CD4-positive, alpha-beta T cell treated with Interleukin-15 for 4 hours (primary cell): ENCODE measurements around the gene TST.
A peak's percentile ranks its signal among the peaks of the same experiment; 100 is the strongest.
"Not testable (repeated sequence)": the region's sequence is repeated elsewhere in the genome, so short reads cannot be mapped to it uniquely, and the experiment has no call there.

ENCODE experiments used
- DNase-seq: peaks from one replicate; pipeline ENCODE4 v3.0.0-alpha.2; 2020; ENCODE audit warnings: low spot score

Gene TST

DNA sequence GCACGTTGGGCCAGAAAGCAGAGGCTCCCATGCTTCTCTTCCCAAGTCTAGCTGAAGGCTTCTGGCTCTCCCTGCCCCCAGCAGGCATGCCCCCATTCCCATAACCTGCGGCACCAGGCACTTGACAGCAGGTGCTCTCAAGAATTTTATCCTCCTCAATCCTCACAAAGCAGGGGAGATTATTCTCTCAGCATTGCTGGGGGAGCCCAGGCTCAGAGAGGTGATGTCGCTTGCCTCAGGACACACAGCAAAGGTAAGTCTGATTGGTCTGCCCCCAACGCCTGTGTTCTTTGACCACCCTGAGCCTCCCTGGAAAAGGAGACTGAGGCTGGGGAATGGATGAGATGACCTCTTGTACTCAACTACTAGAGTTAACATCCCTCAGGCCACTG, 4.8 kb downstream of the TST start:
- DNase-seq = no peak

DNA sequence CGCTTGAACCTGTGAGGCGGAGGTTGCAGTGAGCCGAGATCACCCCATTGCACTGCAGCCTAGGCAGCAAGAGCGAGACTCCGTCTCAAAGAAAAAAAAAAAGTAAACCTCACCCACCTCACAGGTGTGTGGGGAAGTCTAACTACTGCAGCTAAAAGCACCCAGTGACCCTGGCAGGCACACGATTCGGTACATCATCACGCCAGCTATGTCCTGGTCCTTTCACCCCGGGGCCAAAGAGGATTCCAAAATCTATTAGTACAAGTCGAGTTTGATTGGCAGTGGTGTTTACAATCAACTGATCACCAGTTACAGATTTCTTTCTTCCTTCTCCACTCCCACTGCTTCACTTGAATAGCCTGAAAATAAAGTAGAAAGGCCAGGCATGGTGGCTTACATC, 6.3 kb downstream of the TST start:
- DNase-seq = no peak

DNA sequence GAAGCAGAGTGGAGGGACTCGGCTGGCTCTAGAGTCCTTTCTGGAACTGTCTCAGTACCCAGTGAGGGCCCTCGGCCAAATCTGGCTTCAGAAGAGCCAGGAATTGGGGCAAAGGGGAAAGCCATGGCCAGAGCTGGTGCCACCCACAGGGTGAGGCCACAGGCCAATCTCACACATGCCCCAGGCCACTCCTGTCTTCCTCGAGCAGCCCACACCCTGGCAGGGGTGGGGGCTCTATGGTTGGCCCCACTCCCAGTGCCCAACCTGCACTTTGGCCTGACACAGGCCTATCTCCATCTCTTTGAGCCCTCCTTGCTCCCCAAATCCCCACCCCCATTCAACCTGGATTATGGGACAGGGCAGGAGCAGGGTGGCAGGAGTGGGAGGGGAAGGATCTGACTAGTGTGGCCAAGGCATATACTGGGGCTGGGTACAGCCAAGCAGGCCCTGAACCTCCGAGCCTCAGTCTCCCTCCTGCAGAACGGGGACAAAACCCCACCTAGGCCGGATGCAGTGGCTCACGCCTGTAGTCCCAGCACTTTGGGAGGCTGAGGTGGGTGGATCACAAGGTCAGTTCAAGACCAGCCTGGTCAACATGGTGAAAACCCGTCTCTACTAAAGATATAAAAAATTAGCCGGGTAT, 6.9 kb downstream of the TST start:
- DNase-seq = no peak

DNA sequence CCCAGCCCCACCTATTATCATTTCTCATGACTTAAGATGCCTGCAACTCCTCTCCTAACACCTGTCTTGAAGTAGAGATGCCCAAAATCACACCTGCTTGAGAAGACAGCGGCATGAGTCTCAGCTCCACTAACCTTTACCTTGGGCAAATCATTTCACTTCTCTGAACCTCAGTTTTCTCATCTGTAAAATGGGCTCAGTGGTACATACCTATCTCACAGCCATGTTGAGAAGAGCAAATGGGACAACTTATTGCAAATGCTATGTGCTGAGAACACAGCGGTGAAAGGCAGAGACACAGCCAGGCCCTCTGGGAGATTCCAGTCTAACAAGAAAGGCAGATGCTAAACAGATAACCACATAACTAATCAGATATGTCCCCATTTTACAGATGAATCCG, 7.8 kb downstream of the TST start:
- DNase-seq = no peak

DNA sequence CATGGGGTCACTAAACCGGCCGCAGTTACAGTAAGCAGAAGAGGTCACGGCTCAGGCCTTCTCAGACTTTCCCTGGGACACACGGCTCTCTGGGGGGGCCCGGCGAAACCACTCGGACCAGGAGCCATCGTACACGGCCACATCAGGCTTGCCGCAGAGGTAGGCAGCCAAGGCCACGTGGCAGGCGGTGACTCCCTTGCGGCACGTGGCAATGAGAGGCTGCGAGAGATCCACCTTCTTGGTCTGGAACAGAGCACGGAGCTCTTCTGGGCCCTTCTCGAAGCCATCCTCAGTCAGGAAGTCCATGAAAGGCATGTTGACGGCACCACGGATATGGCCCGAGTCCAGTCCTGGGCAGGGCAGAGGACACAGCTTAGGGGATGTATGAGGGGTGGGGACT, 8.3 kb downstream of the TST start:
- no peak for DNase-seq

DNA sequence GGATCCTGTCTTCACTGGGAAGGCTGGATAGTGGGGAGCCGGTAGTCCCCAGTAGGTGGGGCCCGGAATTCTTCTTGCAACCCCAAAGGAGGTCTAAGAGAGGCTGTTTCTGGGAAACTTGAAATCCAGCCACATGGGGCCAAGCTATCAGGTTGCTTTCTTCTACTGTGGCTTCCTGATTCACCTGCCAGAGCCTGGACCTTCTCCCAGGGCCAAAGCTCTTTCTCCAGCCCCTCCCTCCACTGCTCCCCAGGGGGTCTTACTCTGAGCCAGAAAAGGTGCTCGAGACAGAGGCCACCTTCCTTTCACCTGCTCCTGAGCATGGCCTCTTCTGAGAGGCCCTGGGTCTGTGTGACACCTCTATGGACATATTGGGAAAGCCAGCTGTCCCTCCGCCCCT, 9.1 kb downstream of the TST start:
- DNase-seq = no peak

DNA sequence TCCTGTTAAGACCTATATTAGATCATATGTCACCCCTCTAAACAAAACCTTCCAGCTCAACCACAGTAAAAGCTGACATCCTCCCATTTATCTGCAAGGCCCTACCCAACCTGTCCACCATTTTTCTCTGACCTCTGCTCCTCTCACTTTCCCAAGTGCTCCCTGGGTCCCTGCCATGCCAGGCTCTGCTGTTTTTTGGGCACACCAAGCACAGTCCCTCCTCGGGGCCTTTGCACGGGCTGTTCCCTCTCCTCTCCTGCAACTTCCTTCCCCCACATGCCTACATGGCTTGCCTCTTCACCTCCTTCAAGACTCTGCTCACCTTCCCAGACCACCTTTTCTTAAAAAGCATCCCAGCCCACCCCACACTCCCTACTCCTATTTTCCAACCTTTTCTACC, 9.8 kb downstream of the TST start:
- DNase-seq = no peak

DNA sequence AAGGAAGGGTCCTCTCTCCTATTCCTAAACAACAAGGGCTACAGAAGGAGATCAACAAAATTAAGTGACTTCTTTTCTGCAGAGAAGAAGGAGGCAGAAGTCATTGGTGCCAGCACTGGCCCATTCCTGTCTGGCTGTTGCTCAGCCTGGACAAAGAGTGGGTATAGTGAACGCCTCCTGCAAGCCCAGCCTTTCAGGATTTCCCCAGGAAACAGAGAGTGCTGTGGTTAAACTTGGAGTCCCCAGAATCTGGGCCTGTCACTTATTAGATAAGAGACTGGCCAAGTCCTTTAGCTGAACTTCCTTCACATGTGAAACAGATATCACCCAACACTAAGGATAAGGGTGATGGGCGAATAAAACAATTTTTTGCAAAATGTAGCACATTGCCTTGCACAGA, 10.9 kb downstream of the TST start:
- DNase-seq = no peak

DNA sequence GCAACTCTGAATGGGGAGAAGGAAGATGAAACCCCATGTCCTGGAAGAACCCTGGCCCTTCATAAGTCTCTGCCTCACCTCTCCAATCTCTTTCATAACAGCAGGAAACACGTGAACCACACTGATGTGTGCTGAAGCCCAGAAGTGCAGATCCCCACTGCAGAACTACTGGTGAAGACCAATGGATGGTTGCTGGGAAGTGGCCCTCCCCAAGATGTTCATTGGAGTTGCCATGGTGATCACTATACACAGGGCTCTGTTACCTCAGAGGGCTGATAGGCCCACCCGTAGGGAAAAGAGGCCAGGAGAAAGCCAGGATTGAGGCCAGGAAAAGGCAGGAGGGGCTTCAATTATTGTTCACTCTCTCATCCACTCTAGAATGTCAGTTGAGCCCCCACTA, 11.6 kb downstream of the TST start:
- no peak for DNase-seq

DNA sequence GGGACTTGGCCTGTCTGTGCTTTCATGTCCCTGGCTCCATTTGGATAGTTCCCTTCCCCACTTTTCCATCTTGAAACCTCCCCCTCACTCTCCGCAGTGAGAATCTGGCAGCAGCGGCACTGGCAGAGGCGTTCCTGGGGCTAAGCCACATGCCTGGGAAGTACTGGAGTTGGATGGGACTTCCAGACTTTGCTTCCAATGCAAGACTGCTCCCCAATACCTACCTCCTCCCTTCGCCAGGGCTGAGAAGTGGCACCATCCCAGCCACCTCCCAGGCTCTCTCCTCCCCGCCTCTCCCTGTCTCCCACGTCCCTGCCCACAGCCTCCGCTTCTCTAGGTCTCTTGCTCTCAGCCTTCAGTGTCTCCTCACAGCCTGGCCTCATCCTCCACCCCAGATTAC, 16.6 kb downstream of the TST start:
- DNase-seq = no peak

DNA sequence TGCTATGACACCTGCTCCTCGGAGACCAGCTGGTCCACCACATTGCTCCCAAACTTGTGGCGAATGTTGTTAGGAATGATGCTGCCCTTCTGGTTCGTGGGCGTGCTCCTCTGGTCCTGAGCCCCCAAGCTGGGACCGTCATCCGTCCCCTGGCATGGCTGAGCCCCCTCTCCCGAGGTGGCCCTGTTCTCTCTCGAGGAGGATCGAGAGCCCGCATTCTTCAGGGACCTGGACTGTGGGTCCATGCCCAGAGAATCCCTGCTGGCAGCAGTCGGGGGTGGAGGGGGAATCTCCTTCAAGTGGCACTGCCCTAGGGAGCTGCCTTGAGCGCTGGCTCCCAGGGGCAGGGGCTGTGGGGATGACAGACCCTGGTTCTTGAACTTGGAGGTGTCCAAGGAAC, 17.4 kb downstream of the TST start:
- DNase-seq = no peak

DNA sequence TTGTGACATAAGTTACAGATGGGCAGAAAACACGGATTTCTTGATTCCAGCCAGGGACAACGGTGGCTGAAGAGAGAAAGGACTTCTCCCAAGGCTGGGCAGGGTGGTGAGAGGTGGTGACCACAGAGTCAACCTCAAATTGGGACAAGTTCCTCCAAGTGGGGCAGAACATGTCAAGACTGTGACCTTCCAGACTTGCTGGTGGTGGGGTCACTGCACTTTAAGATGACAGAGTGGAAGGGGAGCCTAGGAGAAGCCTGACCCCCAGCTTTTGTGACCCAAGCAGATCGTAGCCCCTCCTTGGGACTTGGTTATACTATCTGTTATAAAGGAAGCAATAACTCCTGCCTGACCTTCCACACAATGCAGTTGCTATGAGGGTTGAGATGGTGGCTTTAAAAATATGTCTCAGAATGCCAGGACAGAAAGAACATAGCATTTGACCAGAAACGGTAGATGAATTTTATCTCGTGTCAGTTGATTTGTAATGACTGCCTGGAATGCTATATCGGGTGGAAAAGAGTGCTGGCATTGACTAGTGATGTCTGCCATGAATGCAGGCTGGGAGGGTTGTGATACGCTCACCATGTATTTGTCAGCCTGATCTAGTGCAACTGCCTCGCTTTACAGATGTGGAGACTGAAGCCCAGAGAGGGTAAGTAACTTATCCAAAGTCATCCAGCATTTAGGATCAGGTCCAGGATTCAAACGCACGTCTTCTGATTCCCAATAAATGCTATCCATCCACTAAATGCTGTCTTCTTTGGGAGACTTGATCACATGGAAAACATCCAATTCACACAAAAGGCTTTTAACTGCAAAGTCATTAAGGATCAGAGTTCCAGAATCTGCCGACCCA, 18.3 kb downstream of the TST start:
- no peak for DNase-seq

DNA sequence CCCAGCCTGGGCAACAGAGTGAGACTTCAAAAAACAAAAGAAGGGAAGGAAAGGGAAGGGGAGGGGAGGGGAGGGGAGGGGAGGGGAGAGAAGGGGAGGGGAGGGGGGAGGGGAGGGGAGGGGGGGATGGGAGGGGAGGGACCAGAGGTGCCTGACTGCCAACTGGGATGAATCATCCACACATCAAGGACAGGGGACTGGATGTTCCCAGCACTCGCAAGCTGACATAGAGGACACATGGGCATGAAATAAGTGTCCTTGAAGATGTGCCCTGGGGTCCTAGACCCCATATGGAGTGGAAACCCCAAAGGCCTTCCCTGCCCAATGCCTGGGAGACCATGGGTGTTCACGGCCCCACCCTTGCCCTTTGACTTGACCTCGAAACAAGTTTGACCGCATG, 19.8 kb downstream of the TST start:
- DNase-seq = no peak

DNA sequence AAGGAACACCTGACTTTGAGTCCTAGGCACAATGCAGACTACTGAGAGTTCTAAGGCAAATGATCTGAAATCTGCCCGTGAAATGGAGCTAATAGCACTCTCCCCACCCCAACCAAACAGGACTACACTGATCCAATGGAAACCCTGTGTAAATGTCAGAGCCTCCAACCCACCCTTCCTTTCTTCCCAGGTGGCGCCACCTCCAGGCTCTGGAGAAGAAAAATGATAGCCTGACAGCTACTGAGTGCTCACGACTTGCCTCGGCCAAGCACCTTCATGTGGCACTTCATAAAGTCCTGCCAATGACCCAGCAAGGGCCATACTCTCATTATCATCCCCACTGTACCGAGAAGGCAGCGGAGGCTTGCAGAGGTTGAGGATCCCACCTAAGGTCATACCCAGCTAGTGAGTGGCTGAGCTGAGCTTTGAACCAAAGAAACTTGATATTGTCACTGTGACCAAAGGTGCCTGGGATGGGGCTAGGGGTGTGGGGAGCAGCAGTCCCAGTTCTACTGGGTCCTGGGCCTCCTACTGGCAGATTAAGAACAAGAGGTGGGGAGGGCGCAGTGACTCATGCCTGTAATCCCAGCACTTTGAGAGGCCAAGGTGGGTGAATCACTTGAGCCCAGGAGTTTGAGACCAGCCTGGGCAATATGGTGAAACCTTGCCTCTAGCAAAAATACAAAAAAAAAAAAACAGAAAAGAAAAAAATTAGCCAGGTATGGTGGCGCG, 20.5 kb downstream of the TST start:
- DNase-seq = no peak

DNA sequence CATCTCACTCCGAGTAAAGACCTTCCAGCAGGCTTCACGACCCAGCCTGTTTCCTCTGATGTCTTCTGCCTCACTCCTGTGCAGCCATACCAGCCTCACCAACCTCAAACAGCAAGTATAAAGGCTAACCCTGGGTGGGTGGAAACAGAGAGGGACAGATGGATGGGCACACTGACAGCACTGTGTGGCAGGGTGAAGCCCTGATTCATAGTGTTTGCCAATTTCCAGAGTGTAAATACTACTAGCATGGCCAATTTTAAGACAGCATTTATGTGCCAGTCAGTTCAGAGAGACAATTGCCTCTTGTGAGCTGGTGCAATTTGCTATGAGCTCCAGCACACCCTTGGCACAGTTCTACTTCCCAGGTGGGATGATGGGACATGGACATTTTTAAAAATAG, 21.5 kb downstream of the TST start:
- DNase-seq = no peak

DNA sequence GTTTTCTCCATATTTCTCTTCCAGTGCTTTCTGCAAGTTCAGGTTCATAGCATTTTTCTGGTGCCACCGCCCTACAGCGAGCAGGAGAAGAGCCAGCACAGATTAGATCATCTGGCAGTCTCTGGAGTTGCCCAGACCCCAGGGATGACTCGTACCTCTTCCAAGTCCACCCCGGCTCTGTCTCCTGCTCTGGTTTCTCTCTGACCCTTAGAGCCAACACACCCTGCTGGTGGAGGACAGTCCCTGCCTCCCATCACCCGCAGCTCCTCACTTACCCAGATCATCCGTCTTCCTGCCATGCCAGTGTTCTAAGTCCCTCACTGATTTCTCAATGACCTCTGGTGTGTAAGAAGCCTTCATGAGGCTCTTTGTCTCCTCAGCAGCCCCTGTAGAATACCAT, 28.0 kb downstream of the TST start:
- DNase-seq = no peak

DNA sequence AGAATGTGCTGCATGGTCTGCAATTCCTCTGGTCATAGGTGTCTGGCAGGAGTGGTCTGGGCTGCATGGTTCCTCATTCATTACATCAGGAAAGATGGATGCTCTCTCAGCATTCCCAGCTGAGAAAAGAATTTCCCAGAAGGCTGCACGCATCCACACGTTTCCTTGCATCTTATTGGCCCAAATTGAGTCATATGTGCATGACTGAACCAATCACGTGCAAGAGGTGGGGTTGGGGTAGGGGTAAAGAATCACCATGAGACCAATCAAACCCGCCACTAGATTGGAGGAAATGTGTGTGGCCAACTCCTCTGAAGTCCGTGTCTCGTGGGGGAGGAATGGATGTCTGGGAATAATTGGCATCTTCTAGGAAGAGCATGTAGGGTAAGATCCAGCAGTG, 28.8 kb downstream of the TST start:
- DNase-seq = no peak

DNA sequence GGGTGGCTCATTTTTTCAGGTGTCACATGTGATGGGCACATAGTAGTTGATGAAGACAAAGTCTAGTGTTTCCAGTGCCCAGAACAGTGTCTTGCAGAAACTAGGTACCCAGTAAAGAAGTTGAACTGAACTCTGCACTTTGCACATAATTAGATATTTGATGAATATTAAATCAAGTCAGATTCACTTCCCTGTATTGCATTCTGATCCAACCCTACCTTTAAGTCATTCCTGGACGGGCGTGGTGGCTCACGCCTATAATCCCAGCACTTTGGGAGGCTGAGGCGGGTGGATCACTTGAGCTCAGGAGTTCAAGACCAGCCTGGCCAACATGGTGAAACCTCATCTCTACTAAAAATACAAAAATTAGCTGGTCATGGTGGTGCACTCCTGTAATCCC, 30.2 kb downstream of the TST start:
- DNase-seq = not testable (repeated sequence)

DNA sequence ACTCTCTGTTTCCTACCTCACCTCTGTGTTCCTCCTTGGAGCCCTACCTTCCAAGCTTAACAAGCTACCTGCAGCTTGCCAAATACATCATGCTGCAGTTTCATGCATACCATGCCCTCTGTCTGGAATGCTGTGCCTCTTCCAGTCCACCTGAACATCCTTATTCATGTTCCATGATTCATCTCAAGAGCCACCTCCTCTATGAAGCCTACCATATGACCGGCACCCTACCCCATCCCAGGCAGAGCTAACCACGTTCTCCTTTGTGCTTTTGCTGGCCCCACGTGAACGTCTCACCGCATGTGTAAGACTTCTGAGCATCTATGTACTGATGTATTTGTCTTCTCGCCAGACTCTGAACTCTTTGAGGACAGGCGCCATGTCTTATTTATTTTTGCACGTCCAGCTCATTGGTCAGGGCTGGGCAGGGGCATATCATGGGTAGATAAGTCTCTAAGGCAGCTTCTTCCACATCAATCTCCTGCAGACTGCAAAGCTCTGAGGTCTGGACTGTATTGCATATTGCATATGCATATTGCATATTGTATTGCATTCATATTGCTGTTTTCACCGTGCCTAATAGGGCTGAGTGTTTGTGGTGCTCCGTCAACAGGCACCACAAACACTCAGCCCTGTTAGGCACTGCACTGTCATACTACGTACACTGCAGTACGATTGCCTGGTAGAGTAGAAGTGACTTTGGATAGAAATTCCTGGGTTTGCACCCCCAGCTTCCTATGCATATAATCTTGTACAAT, 31.0 kb downstream of the TST start:
- no peak for DNase-seq

DNA sequence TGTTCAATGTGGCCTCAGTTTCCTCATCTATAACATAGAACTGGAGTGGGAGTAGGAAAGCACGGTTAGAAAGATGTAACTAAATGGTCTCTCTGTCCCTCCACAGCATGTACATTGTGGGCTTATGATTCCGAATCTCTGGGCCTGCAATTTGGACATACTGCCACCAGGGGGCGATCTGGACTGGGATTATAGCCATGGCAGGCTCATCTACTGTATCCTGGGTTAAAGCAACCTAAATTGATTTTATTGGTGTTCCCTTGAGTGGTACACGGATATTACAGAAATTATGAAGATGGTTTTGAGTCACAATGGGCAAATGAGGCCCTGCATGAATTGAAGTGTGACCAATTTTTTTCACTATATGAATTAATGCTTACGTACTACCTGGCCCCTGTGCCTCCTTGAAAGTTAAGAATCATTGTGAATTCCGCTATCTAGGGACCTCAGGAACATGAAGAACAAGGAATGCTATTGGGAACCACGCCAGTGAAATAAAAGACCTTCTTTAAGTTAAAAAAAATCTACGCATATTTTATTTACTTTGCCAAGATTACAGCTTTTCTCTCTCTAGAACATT, 32.9 kb downstream of the TST start:
- peak; percentile 8 for DNase-seq

DNA sequence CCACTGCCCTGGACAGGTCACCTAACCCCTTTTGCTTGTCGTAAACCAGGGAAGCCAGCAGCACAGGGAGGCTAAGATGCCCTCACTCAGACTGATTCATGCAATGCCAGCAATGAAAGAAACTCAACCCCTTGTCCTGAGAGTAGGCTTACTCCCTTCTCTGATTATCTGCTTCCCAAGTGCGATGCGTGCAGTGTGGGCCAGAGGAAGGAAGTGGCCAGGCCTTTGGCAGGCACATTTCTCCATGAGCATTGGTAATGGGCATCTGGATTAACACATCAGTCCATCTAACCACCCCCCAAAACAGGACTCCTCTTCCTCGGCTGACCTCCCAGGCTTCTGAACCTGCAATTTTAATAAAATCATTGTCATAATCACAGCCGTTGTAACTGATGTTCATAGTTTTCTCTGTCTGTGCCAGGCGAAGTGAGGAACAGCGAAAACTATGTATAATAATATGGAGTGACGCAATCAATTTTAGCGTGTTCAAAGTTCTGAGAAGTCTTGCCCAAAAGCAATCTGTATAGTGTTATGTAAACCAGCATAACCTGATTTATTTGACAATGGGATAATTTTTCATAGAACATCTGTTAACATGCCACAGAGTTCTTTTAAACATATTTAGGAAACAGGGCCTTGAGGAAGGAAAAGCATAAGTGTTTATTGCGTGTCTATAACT, 33.9 kb downstream of the TST start:
- no peak for DNase-seq

DNA sequence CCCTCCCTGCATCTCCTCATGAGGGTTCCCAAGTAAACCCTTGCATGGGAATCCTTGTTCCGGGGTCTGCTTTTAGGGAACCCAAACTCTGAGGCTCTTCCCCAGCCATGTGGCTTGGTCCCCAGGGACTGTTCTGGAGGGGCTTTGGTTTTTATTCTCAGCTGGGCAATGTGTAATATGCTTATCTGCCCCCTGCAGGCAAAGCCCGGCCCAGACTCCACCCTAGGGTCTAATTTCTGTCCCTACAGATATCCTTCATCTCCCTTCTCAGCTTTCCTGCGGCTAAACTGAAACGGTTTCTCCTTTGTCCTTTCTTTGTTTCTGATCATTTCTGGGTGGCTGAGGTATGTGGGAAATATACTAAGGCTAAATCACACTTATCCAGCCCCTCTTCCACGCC, 37.1 kb downstream of the TST start:
- DNase-seq = no peak
